Left lobe of liver (tissue), 2 donors: ENCODE results near the gene TSPY9. TPM values are rescaled to one million over a fixed set of nuclear protein-coding genes. Genes with fewer than 3 reads are reported as not detected.
"Not testable (repeated sequence)": the region's sequence is repeated elsewhere in the genome, so short reads cannot be mapped to it uniquely, and the experiment has no call there.

Experiments
- ATAC-seq: fragments of 200-7000 bp; cut with Tn5 transposase; one replicate; pipeline ENCODE4 v1.9.1; 2020; ENCODE audit warnings: mild to moderate bottlenecking, moderate library complexity
- DNase-seq: peaks from one replicate; pipeline ENCODE4 v3.0.0-alpha.2; 2020; ENCODE audit warnings: low spot score
- total RNA-seq: library from RNA; stranded (reverse); gene quantifications from one replicate; pipeline ENCODE4 v1.2.1, GENCODE V29; 2021
- donor health status: DM: no; HTN: no; CAD: no; lungs with moderate emphysema.
- donor health status: DM: no; HTN: yes; CAD: no.

Gene TSPY9
- total RNA-seq, result not detected

GRCh38 chrY:9486967-9487366, at the start of gene TSPY9:
TSS of gene TSPY9 (plus strand) at chrY:9487267. CDS start at chrY:9487313, 46 bp downstream.
- ATAC-seq, DNase-seq: not testable (repeated sequence)

GRCh38 chrY:9466655-9467054, 20.4 kb upstream of the TSPY9 start, which contains the start of gene TSPY1:
TSS of gene TSPY1 (plus strand) at chrY:9466955. CDS start at chrY:9467001, 46 bp downstream.
- not testable (repeated sequence) for ATAC-seq, DNase-seq

DNA sequence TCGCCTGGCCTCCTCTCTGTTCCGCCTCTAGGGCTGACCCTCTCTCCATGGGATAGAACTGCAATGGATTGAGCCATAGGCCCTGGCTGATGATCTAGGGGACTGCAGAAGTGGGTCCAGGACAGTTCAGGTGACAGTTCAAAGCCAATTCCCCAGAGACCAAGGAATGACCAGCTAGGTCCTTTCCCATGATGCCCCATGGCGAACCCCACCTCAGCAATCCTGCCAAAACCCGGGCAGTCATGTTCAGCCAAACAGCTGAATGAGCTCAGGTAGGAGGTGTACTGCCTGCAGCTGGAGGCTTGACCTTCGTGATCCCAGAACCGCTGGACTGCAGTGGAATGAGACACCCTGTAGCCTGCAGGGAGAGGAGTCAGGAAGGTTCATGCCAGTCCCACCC, 17.3 kb downstream of the TSPY9 start:
- not testable (repeated sequence) for ATAC-seq, DNase-seq

- ATAC-seq, result not testable (repeated sequence)
- peak; percentile 37 for DNase-seq
Measured at GRCh38 chrY:9516287-9516686, 29.2 kb downstream of the TSPY9 start.

DNA sequence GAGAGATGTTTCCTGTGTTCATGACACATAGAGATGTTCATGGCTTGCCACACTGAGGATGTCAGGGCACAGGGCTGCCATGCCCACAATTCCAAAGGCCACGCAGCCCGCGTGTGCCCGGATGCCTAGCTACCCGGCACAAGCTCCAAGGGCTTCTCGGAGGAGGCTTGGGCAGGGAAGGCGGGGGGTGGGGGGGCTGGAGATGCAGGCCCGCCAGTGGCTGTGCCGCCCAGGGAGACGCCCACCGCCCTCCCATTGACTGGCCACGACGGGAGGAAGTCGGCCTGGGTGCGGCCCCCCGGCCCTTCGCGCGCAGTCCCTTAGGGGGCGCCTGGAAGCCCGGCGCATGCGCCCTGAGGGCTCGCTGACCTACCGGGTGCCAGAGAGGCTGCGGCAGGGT, 40.5 kb downstream of the TSPY9 start, which contains the start of gene TSPY10:
Gene TSPY10, plus strand, starts transcription at position 301 of the 400 bp plus-strand sequence. Its CDS starts 46 bp downstream, at position 347.
- DNase-seq, ATAC-seq: not testable (repeated sequence)

Other genes starting within 250 kb of the TSPY9 start
- gene TSPY4, start 149.8 kb upstream of the TSPY9 start, total RNA-seq, result not detected
- not detected for gene TSPY8, start 129.5 kb upstream of the TSPY9 start, total RNA-seq
- gene TSPY3, start 88.8 kb upstream of the TSPY9 start, total RNA-seq, result not detected
- gene TSPY1, start 20.3 kb upstream of the TSPY9 start, total RNA-seq, result not detected
- gene TSPY10, start 40.6 kb downstream of the TSPY9 start, total RNA-seq, result not detected